Measurements from ENCODE around the gene HOXB13. TPM values are rescaled to one million over a fixed set of nuclear protein-coding genes. Genes with fewer than 3 reads are reported as not detected.

HOXB13 gene
- total RNA-seq, 1 donor from 2014 or later = not detected

- Mint-ChIP-seq H3K27ac (ENCODE audit: unreplicated experiment) (peak overlapping the region; percentile 45), H3K4me3 (ENCODE audit: unreplicated experiment) (peak overlapping the region; percentile 45), H3K36me3 (ENCODE audit: low read depth, unreplicated experiment) (no peaks in the 10 kb centered on the region), H3K4me1 (ENCODE audit: unreplicated experiment) (peaks cover 28% of the 10 kb centered on the region), H3K27me3 (ENCODE audit: unreplicated experiment) (peaks cover 36% of the 10 kb centered on the region), H3K9me3 (ENCODE audit: unreplicated experiment) (no peaks in the 10 kb centered on the region)
- TF ChIP-seq CTCF (IDR thresholded peaks at IDR 0.05; ENCODE audit: unreplicated experiment) = no peak
- no peak for DNase-seq (ENCODE audit: low spot score)
Observed at GRCh38 chr17:48720266-48721008, 8.1 kb downstream of the HOXB13 start.

GRCh38 chr17:48719642-48720265 lies 8.8 kb downstream of the HOXB13 start:
- Mint-ChIP-seq H3K36me3 (ENCODE audit: low read depth, unreplicated experiment) (no peaks in the 10 kb centered on the region), H3K27ac (ENCODE audit: unreplicated experiment) (peak overlapping the region; percentile 52), H3K27me3 (ENCODE audit: unreplicated experiment) (peaks cover 35% of the 10 kb centered on the region), H3K4me3 (ENCODE audit: unreplicated experiment) (no peak overlapping the region), H3K9me3 (ENCODE audit: unreplicated experiment) (no peaks in the 10 kb centered on the region), H3K4me1 (ENCODE audit: unreplicated experiment) (peaks cover 29% of the 10 kb centered on the region)
- no peak for TF ChIP-seq CTCF (IDR thresholded peaks at IDR 0.05; ENCODE audit: unreplicated experiment)
- no peak for DNase-seq (ENCODE audit: low spot score)

- H3K36me3 Mint-ChIP-seq (ENCODE audit: low read depth, unreplicated experiment) = no peaks in the 10 kb centered on the region
- no peak for TF ChIP-seq CTCF (IDR thresholded peaks at IDR 0.05; ENCODE audit: unreplicated experiment)
- no peak for DNase-seq (ENCODE audit: low spot score)
Observed at GRCh38 chr17:48718761-48719641, 9.5 kb downstream of the HOXB13 start.

GRCh38 chr17:48718227-48718760 lies 10.3 kb downstream of the HOXB13 start:
- DNase-seq (ENCODE audit: low spot score) = no peak
- Mint-ChIP-seq H3K27me3 (ENCODE audit: unreplicated experiment) (peaks cover 30% of the 10 kb centered on the region), H3K27ac (ENCODE audit: unreplicated experiment) (no peak overlapping the region), H3K4me3 (ENCODE audit: unreplicated experiment) (peak overlapping the region; percentile 82), H3K36me3 (ENCODE audit: low read depth, unreplicated experiment) (no peaks in the 10 kb centered on the region), H3K9me3 (ENCODE audit: unreplicated experiment) (no peaks in the 10 kb centered on the region), H3K4me1 (ENCODE audit: unreplicated experiment) (peaks cover 18% of the 10 kb centered on the region)
- TF ChIP-seq CTCF (IDR thresholded peaks at IDR 0.05; ENCODE audit: unreplicated experiment) = no peak

More at GRCh38 chr17:48718761-48719641, 9.5 kb downstream of the HOXB13 start:
- Mint-ChIP-seq H3K4me1 (ENCODE audit: unreplicated experiment) (peaks cover 23% of the 10 kb centered on the region), H3K27me3 (ENCODE audit: unreplicated experiment) (peaks cover 33% of the 10 kb centered on the region), H3K27ac (ENCODE audit: unreplicated experiment) (peak overlapping the region; percentile 59), H3K4me3 (ENCODE audit: unreplicated experiment) (peak overlapping the region; percentile 82), H3K9me3 (ENCODE audit: unreplicated experiment) (no peaks in the 10 kb centered on the region)
